Vagina (tissue), 2 donors: ENCODE measurements around the gene NAA10. TPM values are rescaled to one million over a fixed set of nuclear protein-coding genes. Genes with fewer than 3 reads are reported as not detected.

Experiments used
- DNase-seq, 2 donors: peaks; one replicate each; pipeline ENCODE4 v3.0.0-alpha.2; 2017; ENCODE audit errors: extremely low spot score in 2 of 2
- H3K27ac ChIP-seq: fragments of 200-600 bp; sonication (generic); one replicate; pipeline ENCODE4 v1.5.1; 2019
- H3K27me3 ChIP-seq: fragments of 200-600 bp; sonication (generic); one replicate; pipeline ENCODE4 v1.5.1; 2019
- H3K36me3 ChIP-seq, 2 donors: fragments of 200-600 bp; sonication (generic); one replicate each; pipeline ENCODE4 v1.5.1; 2017 to 2019
- H3K4me1 ChIP-seq: fragments of 200-600 bp; sonication (generic); one replicate; pipeline ENCODE4 v1.5.1; 2019
- H3K4me3 ChIP-seq, 2 donors: fragments of 200-600 bp; sonication (generic); 1 replicate in 1 of 2; 2 replicates in 1 of 2; pipeline ENCODE4 v1.5.1; 2016 to 2019
- H3K9me3 ChIP-seq: fragments of 200-600 bp; sonication (generic); one replicate; pipeline ENCODE4 v1.5.1; 2019
- CTCF ChIP-seq, 3 experiments: fragments of 450-650 bp in 2 of 3; fragments of 200-600 bp in 1 of 3; sonication (generic) in 1 of 3; IDR thresholded peaks; one replicate each; pipeline ENCODE4 v1.5.1; 2017 to 2019; ENCODE audit warnings: antibody characterized with exemption in 3 of 3, mild to moderate bottlenecking in 2 of 3, moderate library complexity in 2 of 3
- POLR2A ChIP-seq, 2 donors: fragments of 450-650 bp; IDR thresholded peaks; one replicate each; pipeline ENCODE4 v1.6.1; 2017; ENCODE audit warnings: antibody characterized with exemption in 2 of 2, mild to moderate bottlenecking in 2 of 2, moderate library complexity in 2 of 2
- POLR2AphosphoS5 ChIP-seq, 2 donors: sonication (generic); formaldehyde crosslinking; IDR thresholded peaks; one replicate each; pipeline ENCODE4 v1.9.0; 2017; ENCODE audit warnings: antibody characterized with exemption in 2 of 2, mild to moderate bottlenecking in 2 of 2, low read depth in 1 of 2; ENCODE audit not compliant: insufficient read depth in 1 of 2
- intact Hi-C: fragments of 100-400 bp; cut with DNase I; formaldehyde crosslinking; loops from one replicate; pipeline ENCODE4 v1.15.1; 2023
- total RNA-seq: library from RNA; depleted of rRNA; stranded (reverse); fragments of >200 nt; gene quantifications from one replicate; pipeline ENCODE4 v1.2.3, GENCODE V29; 2016

The NAA10 gene
- total RNA-seq, 1 donor from 2014 or later: 66.8 TPM

DNA sequence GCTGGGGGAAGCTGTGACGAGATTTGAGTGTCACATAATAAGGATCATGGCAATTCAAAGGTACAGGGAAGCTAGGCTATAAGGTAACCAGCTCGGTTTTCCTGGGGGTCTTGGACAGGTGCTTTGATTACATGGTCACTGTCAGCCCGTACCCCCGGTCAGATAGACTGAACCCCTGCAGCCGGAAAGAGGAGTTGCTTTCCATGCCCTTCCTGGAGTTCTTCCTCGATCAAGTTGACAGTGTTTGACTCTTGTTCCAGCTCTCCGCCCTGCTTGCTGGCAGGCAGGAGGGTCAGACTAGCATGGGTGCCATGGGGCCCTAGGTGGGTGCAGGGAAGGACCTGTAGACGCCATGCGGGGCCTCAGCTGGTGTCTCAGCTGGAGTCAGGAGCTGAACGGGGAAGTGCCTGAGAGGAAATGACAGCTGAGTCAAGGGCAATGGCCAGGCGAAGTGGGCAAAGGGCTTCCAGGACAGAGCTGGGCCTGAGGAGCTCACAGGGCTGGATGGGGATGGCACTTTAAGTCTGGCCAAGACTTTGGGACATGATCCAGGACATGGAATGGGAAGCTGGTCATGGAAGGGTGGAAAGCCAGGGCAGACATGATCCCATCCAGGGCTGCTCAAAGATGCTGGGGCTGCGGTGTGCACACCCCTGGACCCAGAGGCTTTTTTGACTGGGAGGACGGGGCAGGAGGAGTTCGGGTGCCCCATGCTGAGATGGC lies 39.3 kb upstream of the NAA10 start:
- Histone ChIP-seq H3K27me3 (no peaks in the 10 kb centered on the region), H3K36me3 (no peaks in the 10 kb centered on the region), H3K9me3 (no peaks in the 10 kb centered on the region), H3K4me1 (peaks cover 32% of the 10 kb centered on the region), H3K27ac (peak overlapping the region; percentile 97), H3K4me3 (peak overlapping the region in 1 of 2 donors; percentile 94)
- intact Hi-C loops: no loop called here
- TF ChIP-seq POLR2AphosphoS5 (IDR thresholded peaks at IDR 0.05; ENCODE audit: insufficient read depth in 1 of 2, low read depth in 1 of 2): no peak
- TF ChIP-seq POLR2A (IDR thresholded peaks at IDR 0.05): no peak
- no peak for TF ChIP-seq CTCF (IDR thresholded peaks at IDR 0.05)
- DNase-seq: no peak

GRCh38 chrX:153973127-153974002 lies 38.5 kb upstream of the NAA10 start:
- intact Hi-C loops: no loop called here

GRCh38 chrX:153972368-153973126 lies 37.7 kb upstream of the NAA10 start, which contains the start of gene TMEM187:
TMEM187 (plus strand) TSS chrX:153972754; CDS start chrX:153982063, 9,309 bp downstream.
- TF ChIP-seq CTCF (IDR thresholded peaks at IDR 0.05): no peak
- peak in 1 of 2 donors; percentile 66 for TF ChIP-seq POLR2A (IDR thresholded peaks at IDR 0.05)
- H3K4me3 ChIP-seq: peak within 1 kb of the TSS; percentile 75 to 94
- H3K36me3 ChIP-seq: no peaks in the 10 kb centered on the region
- H3K27ac ChIP-seq: peak within 1 kb of the TSS; percentile 97
- no peaks in the 10 kb centered on the region for H3K27me3 ChIP-seq
- intact Hi-C loops: no loop called here
- DNase-seq: no peak
- H3K4me1 ChIP-seq: peaks cover 48% of the 10 kb centered on the region
- no peaks in the 10 kb centered on the region for H3K9me3 ChIP-seq

More at GRCh38 chrX:153973127-153974002, 38.5 kb upstream of the NAA10 start:
- no peak for DNase-seq
- no peaks in the 10 kb centered on the region for H3K36me3 ChIP-seq
- H3K9me3 ChIP-seq: no peaks in the 10 kb centered on the region
- H3K4me1 ChIP-seq: peaks cover 40% of the 10 kb centered on the region
- no peak for TF ChIP-seq CTCF (IDR thresholded peaks at IDR 0.05)
- H3K4me3 ChIP-seq: peak overlapping the region; percentile 75 to 94
- no peaks in the 10 kb centered on the region for H3K27me3 ChIP-seq
- H3K27ac ChIP-seq: peak overlapping the region; percentile 97

- intact Hi-C loops: no loop called here
- peak within 1 kb of the TSS; percentile 97 for H3K27ac ChIP-seq
- no peaks in the 10 kb centered on the region for H3K27me3 ChIP-seq
- peak in 1 of 2 donors; percentile 97 for DNase-seq
- peaks cover 54% of the 10 kb centered on the region for H3K4me1 ChIP-seq
- H3K36me3 ChIP-seq: no peaks in the 10 kb centered on the region
- H3K9me3 ChIP-seq: no peaks in the 10 kb centered on the region
- H3K4me3 ChIP-seq: peak within 1 kb of the TSS; percentile 75 to 94
- TF ChIP-seq POLR2A (IDR thresholded peaks at IDR 0.05): peak in 1 of 2 donors; percentile 40
- no peak for TF ChIP-seq CTCF (IDR thresholded peaks at IDR 0.05)
- peak in 1 of 2 donors; percentile 82 for TF ChIP-seq POLR2AphosphoS5 (IDR thresholded peaks at IDR 0.05; ENCODE audit: insufficient read depth in 1 of 2, low read depth in 1 of 2)
Measured at GRCh38 chrX:153971450-153972367, 36.9 kb upstream of the NAA10 start, which contains the start of gene HCFC1. HCFC1 (minus strand) TSS chrX:153971818; CDS start chrX:153970840, 978 bp downstream.
